Kidney glomerular epithelial cell (primary cell): ENCODE data around the gene SWI5.

Experiments used
- DNase-seq: peaks from one replicate; lab custom pipeline; 2025; lab: John Stamatoyannopoulos, UW

SWI5 gene

DNA sequence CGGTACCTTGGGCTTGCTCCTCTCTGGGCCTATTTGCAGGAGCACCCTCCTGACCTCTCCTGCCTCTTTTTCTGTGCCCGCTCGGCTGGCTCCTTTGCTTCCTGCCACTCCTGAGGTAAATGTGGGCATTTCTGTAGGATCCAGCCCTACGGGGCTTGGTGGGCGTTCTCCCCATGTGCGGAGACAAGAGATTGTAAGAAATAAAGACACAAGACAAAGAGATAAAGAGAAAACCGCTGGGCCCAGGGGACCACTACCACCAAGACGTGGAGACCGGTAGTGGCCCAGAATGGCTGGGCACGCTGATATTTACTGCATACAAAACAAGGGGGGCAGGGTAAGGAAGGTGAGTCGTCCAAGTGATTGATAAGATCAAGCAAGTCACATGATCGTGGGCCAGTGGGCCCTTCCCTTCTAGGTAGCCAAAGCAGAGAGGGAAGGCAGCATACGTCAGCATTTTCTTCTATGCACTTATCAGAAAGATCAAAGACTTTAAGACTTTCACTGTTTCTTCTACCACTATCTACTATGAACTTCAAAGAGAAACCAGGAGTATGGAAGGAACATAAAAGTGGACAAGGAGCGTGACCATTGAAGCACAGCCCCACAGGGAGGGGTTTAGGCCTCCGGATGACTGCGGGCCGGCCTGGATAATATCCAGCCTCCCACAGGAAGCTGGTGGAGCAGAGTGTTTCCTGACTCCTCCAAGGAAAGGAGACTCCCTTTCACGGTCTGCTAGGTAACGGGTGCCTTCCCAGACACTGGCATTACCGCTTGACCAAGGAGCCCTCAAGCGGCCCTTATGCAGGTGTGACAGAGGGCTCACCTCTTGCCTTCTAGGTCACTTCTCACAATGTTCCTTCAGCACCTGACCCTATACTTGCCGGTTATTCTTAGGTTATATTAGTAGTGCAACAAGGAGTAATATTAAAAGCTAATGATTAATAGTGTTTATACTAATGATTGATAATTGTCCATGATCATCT is 3.3 kb downstream of the SWI5 start:
- peak; percentile 37 for DNase-seq

DNA sequence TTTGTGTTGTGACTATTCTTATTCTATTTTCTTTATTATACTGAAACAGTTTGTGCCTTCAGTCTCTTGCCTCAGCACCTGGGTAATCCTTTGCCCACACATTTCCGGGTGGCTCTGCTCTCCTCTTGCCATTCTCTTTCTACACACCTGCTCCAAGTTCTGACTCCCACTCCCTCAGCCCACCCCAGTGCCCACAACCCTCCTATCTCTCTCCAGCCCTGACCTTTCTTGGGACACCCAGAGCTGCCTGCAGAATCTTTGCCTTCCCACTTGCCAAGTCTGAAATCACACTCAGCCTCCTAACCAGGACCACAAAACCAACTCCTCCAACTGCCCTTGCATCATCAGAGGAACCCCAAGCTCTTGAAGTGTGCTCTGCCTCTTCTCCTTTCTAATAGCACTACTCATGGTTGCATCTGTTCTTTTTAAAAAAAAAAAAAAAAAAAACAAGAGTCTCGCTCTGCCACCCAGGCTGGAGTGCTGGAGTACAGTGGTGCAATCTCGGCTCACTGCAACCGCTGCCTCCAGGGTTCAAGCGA is 4.1 kb downstream of the SWI5 start:
- DNase-seq, result no peak

DNA sequence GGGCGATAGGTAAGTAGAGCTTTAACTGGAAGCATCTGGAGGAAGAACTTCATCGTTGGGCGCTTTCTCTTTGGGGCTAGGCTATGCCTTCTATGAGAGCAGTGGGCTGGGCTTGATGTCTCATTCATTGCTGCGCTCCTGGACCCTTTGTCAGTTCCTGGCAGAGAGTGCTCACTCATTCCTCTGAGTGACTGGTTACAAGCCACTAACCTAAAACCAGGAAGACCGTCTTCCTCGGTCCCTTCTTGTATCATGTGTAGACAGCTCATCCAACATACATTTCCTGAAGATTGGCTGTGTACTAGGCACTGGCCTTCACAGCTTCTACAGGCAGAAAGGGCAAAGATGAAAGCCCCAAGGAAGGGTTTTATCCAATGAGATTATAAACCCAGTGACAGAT is 6.4 kb downstream of the SWI5 start:
- no peak for DNase-seq

DNA sequence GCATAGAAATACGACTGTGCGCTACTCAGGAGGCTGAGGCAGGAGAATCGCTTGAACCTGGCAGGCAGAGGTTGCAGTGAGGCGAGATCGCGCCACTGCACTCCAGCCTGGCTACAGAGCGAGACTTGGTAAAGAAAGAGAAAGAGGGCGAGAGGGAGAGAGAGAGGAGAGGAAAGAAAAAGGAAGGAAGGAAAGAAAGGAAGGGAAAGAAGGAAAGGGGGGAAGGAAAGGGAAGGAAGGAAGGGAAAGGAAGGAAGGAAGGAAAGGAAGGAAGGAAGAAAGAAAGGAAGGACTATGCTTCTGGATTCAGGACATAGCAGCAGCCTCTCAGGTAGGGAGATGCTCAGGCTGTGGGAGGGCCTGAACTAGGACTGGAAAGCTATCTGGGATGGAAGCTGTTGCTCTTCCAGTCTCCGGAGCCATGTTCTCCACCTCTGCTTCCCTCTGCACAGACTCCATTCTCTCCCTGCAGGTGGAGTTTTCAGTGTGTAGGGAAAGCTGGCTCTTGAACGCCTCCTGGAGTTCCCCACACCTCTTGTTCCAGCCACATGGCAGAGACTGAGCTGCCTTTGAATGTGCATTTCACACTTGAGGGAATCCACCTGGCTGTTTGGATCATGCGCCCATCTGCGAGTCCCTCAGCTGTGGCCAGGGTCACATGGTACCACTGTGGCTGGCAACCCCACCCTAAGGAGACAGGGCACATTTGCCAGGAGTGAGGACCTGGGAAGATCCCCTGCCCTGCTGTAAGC is 9.1 kb downstream of the SWI5 start:
- DNase-seq, result no peak

DNA sequence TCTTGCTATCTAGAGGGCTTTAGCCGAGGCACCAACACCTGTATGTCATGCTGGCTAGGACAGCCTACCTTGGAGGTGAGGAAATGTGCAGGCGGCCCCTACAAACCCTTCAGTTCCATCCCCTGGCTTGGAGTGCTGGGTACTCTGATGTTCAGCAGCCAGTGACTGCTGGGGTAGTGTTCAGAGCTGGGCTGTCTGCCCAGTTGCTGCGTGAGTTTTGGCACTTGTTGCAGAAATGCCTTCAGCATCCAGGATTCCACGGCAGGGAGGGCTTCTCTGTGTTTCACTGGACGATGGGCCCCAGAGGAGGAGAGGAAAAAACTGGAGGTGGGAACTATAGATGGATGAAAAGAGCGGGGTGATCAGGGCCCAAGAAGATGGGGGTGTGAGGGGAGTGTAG is 10.4 kb downstream of the SWI5 start:
- no peak for DNase-seq

DNA sequence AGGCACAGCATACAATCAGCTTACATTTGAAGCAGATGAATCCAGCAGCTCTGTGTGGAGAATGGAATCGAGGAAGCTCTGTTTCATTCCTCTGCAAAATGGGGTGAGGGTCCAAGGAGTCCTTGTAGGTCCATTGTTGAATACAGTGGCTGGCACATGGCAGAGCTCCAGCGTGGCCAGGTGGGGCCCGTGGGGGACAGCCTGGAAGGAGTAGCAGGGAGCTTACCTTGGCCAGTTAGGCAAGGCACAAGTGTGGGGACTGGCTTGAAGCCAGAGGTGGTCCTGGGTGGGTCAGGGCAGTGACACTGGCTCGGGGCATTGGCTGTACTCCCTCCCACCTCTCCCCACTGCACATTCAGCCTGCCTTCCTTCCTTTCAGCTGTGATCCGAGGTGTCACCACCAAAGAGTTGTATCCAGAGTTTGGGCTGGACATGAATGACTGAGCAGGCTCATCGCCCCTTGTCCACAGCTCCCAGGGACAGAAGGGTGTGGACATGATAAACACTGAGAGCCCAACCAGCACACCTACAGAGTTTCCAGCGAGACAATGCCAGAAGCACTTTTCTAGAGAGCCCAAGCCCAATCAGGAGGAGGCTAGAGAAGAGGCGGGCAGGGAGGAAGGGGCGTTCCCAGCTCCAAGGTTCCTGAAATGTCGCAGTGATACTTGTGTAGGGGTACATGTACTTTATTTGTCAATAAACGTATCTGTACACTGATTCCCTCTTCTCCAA is 12.4 kb downstream of the SWI5 start:
- DNase-seq, result no peak

DNA sequence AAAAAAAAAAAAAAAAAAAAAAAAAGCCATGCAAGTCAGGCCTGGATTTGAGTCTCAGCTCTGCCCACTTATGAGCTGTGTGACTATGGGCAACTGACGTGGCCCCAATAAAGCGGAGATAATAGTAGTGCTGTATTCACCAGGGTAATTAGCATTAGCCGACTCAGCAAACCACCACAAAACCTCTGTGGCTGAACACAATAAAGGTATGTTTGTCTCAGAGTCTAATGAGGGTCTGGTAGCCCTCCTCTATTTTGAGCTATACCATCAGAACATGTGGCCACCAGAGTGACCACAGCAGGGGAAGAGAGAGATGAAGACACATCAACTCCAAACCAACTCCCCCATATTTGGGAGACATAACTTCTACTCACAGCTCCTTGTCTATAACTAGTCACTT is 15.9 kb downstream of the SWI5 start:
- no peak for DNase-seq

DNA sequence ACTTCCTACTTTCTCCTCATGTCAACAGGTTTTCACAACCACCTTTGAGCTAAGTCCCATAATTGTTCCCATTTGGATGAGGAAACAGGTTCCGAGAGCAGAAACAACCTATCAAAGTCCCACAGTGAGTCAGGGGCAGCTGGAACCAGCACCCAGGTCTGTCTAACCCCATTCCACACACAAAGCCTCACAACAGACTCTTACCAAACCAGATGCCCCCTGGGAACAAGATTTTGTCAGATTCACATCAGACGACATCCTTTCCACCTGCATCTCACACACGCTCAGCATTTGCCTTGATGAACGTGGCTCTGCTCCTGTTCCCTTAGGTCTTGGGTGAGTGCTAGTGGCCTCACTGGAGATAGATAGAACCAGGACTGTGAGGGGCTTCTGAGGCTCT is 17.0 kb downstream of the SWI5 start:
- DNase-seq, result no peak

DNA sequence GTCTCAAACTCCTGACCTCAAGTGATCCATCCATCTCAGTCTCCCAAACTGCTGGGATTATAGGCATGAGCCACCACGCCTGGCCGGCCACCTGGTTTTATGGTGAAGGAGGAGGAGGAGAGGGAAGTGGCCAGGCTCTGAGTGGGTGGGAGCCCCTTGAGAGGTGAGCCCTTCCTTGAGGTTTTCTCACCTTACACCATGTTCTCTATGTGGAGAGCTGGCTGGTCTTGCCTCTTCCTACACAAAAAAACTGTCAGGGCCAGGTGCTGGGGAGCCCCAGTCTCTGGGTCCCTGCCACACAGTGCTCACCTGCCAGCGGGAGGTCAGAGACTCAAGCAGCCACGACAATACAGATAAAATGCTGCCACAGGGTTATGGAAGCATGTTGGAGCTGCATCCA is 18.1 kb downstream of the SWI5 start:
- DNase-seq, result no peak

DNA sequence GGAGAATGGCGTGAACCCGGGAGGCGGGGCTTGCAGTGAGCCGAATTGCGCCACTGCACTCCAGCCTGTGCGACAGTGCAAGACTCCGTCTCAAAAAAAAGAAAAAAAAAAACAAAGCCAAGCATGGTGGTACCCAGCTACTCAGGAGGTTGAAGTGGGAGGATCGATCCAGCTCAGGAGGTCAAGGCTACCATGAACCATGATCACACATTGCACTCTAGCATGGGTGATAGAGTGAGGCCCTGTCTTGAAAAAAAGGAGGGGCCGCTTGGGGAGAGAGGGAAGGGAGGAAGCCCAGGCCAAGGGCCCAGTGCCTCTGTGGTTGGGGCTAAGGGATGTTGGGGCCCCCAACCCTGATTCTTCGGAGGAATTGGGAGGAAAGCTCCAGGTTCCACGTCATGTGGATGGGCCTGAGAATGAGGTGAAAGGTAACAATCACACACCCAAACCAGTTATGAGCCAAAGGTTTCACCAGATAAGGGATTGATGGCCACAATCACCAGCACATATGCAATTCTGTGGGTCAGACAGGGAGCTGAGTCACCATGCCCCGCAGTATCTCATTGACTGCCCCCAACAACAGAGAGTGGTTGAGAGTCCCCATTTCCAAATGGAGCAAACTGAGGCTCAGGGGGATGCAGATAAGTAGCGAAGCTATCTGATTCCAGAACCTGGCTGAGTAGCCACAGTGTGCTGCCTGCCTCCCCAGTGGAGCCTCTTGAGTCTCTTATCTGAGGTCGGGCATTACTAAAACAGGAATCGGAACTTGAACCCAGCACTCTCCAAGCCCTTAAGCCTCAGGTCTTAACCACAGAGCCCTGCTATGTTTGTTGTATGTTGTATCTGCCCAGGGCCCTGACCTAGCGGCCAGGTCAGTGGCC is 20.5 kb downstream of the SWI5 start:
- no peak for DNase-seq

DNA sequence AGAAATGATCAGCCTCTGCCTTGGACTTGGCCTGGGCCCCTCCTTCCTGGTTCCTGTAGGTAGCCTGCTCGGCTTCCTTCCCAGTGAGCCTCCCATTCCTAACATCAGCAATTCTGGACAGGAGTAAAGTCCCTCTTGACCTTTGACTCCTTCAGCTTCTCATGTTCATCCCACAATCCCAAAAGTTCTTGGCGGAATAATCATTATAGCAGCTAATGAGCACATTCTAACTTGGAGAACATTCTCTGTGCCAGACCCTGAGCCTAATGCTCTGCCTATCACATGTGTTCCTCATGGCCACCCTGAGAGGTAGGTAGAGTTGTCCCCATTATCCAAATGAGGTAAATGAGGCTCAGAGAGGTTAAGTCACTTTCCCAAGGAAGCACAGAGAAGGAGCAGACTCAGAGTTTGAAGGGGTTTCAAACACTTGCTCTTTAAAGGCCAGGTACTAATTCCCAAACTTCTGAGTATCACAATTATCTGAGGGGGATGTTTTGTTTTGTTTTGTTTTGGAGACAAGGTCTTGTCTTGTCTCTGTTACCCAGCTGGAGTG is 21.2 kb downstream of the SWI5 start:
- DNase-seq, result no peak

DNA sequence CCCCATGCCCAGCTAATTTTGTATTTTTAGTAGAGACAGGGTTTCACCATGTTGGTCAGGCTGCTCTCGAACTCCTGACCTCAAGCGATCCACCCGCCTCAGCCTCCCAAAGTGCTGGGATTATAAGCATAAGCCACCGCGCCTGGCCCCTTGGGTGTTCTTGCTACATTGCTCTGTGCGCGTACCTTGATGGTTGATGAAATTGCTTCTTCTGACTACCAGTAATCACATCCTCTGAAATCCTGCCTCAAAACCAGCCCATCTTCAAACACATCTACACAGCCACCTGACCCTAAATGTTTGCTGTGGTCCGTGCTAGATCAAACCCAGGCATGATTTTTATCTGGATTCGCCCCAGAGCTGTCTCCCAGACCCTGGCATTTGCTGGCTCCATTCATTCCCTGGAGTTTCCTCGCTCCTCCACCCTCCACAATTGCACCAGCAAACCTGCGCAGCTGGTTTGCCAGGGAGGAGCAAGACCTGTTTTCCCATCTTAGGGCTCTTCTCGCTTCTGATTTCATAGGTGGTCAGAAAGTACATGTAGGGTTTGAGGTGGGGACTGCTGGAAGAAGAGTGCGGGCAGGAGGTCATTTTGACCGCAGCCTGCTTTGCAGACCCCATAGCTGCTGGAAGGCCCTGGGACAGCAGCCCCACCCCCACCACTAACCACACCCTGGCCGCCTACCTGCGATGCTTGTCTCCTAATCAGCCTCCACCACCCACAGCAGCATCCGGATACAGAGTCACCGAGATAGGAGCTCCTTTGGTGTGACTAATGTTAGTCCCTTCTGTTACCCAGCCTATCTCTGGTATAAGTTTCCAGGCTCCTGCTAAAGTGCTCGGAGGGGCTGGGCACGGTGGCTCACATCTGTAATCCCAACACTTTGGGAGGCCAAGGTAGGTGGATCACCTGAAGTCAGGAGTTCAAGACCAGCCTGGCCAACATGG is 22.7 kb downstream of the SWI5 start:
- DNase-seq, result no peak

DNA sequence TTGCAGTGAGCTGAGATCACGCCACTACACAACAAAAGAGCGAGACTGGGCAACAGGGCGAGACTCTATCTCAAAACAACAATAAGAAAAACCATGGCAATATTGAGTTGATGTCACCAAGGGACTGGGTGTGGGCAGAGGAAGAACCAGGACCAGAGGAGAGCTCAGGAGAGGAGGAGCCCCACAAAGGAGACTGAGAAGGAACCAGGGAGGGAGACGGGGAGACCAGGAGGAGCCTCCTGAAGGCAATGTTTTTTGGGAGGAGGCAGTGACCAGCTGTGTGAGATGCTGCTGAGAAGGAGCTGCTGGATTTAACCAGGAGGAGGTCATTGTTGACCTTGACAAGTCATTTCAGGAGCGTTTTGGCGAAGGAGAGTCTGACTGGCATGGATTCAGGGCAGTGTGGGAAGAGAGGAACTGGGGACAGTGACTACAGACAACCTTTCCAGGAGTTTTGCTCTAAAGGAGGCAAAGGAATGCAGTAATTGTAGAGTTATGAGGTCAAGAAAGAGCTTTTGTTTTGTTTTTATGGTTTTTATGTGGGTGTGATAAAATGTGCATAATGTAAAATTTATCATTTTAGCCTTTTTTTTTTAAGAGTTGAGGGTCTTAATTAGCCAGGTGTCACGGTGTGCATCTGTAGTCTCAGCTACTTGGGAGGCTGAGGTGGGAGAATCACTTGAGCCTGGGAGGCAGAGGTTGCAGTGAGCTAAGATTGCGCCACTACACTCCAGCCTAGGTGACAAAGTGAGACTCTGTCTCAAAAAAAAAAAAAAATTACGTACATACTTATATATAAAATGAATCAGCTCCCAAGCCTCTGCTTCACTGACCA is 28.3 kb downstream of the SWI5 start:
- DNase-seq, result no peak

DNA sequence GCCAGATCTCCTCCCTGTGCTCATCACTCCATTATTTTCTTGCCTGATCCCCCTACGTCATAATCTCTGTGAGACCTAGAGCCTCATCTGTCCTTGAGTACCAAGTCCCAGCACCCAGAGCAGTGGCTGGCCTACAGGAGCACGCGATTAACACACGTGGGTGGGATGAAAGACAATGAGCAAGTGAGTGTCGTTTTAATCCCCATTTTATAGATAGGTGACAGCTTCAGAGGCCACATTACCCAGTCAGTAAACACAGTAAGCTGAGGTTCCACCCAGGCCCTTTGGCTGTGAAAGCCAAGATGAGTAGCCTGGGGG is 28.9 kb downstream of the SWI5 start:
- DNase-seq, result no peak

DNA sequence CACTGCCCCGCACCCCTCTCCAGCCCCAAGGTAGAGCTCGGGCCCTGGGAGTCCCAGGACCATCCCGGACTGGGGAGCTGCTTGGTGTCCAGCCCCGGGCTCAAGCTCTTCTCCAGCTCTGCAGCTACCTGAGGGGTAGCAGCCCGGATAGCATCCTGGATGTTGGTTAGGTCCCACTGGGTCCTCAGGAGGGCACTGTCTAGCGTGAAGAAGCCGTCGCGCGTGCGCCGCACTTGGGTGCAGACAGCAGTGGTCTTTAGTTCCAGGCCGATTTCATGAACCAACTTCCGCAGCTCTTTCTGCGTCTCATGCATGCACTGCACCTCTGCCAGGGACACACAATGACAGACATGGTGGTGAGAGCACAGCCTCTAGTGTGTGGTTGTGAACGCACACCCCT is 33.5 kb downstream of the SWI5 start:
- DNase-seq, result no peak

DNA sequence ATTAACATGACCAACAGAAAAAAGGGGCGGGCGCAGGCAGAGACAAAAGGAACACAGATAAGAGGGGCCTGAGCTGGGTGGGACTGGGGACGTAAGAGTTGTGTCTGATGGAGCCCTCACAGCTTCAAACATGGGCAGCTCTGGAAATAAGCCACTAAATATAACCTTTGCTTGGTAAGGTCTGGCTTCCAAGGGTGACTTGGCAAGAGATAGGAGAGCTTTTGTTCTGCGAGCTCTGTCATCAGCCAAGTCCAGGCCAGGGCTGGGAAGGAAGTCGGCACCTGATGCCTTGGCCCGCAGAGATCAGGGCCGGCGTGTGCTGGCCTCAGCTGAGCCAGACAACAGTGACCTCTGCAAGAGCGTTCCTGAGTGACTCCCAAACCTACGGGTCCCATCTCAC is 34.4 kb downstream of the SWI5 start:
- DNase-seq, result no peak

DNA sequence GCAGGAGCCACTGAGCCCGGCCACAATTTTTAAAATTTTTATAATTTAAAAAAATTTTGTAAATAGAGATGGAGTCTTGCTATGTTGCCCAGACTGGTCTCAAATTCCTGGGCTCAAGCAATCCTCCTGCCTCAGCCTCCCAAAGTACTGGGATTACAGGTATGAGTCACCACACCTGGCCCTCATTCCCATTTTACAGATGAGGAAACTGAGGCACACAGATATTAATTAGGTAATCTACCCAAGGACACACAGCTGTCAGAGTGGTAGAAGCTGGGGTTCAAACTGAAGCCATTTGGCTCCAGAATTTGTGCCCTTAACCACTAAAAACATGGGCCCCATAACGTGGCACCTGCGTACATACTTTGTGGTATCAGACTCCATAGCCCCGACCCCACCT is 38.6 kb downstream of the SWI5 start:
- no peak for DNase-seq

DNA sequence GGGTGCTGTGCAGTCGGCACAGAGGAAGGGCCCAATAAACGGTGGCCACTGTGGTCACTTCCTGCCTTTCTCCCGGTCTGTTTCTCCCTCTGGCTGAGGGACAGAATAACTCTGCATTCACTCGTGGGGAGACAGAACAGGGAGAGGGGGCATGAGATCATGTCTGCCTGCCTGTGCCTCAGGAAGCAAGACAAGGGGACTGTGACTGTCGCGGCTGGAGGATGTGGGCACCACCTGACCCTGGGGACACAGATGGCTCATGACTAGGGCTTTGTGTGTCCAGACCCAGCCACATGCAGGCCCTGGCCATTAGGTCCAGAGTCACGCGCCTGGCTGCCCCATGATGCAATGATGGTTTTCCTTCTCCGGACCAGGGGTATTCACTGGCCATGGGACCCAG is 40.3 kb downstream of the SWI5 start:
- DNase-seq, result no peak

DNA sequence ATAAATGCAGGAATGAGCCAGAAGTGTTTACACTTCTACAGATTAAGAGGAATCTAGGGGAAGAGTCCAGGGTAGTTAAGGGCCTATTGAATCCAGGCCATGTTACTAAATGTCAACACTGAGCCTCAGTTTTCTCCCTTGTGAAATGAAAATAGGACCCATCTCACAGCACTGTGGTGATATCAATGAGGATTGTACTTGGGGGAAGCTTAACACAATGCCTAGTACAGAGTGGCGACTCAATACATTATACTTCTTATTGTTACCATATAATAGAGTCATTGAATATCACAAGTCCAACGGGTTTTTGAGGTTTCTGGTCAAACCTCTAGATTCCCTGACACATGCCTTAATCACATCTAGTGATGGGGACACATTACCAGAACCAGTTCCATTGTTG is 41.6 kb downstream of the SWI5 start:
- DNase-seq, result no peak
